K562 (cell line): ENCODE measurements around the gene PPM1G. TPM values are rescaled to one million over a fixed set of nuclear protein-coding genes. Genes with fewer than 3 reads are reported as not detected.

ENCODE experiments used
- BDP1 ChIP-seq: IDR thresholded peaks from 3 replicates; pipeline ENCODE4 v1.6.1; 2011; ENCODE audit not compliant: insufficient read length, insufficient read depth
- BRD4 ChIP-seq: fragments of 200-600 bp; sonication (generic); IDR thresholded peaks from 2 replicates; pipeline ENCODE4 v1.6.1; 2017; ENCODE audit warnings: inconsistent platforms
- CHCHD3 ChIP-seq: fragments of 250-450 bp; sonication (Bioruptor Pico); IDR thresholded peaks from 2 replicates; pipeline ENCODE4 v2.1.2; 2022; ENCODE audit warnings: mild to moderate bottlenecking
- EGR1 ChIP-seq: fragments of 450-650 bp; conservative IDR thresholded peaks from 2 replicates; pipeline ENCODE4 v1.6.1; 2017; ENCODE audit warnings: mild to moderate bottlenecking
- NFXL1 ChIP-seq: fragments of 450-650 bp; formaldehyde crosslinking; IDR thresholded peaks from 2 replicates; pipeline ENCODE4 v1.4.0; 2021; ENCODE audit warnings: mild to moderate bottlenecking
- NR3C1 ChIP-seq: sonication (generic); formaldehyde crosslinking; IDR thresholded peaks from 2 replicates; pipeline ENCODE4 v1.8.1; 2022; ENCODE audit warnings: missing genetic modification reagents
- POLR2G ChIP-seq: fragments of 200-400 bp; formaldehyde crosslinking; IDR thresholded peaks from 2 replicates; pipeline ENCODE4 v1.6.1; 2017; ENCODE audit warnings: low read depth, mild to moderate bottlenecking, antibody characterized with exemption, low read length, moderate library complexity
- PPARD ChIP-seq: fragments of 250-450 bp; sonication (Bioruptor Pico); IDR thresholded peaks from 2 replicates; pipeline ENCODE4 v1.8.0; 2022; ENCODE audit warnings: inconsistent platforms, mild to moderate bottlenecking, moderate library complexity
- RBM17 ChIP-seq: fragments of 200-400 bp; formaldehyde crosslinking; IDR thresholded peaks from 2 replicates; pipeline ENCODE4 v1.6.1; 2017; ENCODE audit warnings: low read depth, mild to moderate bottlenecking, low read length, borderline replicate concordance
- SAFB ChIP-seq: fragments of 200-400 bp; formaldehyde crosslinking; IDR thresholded peaks from 2 replicates; pipeline ENCODE4 v1.6.1; 2017; ENCODE audit warnings: low read depth, low read length, borderline replicate concordance
- TCF7 ChIP-seq: sonication (generic); IDR thresholded peaks from 2 replicates; pipeline ENCODE4 v1.6.1; 2016; ENCODE audit warnings: antibody characterized with exemption, borderline replicate concordance
- TCFL5 ChIP-seq: fragments of 250-450 bp; sonication (Bioruptor Pico); conservative IDR thresholded peaks from 2 replicates; pipeline ENCODE4 v1.6.1; 2021; ENCODE audit warnings: mild to moderate bottlenecking, moderate library complexity, matching md5 sums
- ZFP30 ChIP-seq: fragments of 250-450 bp; sonication (Bioruptor Pico); IDR thresholded peaks from 2 replicates; pipeline ENCODE4 v1.8.0; 2022; ENCODE audit warnings: moderate library complexity, mild to moderate bottlenecking, inconsistent platforms, borderline replicate concordance
- polyA plus RNA-seq, 8 experiments: library from polyadenylated mRNA; depleted of rRNA in 4 of 8; stranded (reverse) in 5 of 8; unstranded in 3 of 8; fragments of >200 nt; fragmentation: Nextera tagmentation in 2 of 8; fragmentation: Illumina TruSeq in 1 of 8; extraction: Ambion mirVana in 2 of 8; extraction: Trizol in 1 of 8; gene quantifications; 2 replicates each; pipeline versions ENCODE4 v1.2.1 to v1.2.3, GENCODE V29; 2011 to 2014; ENCODE audit warnings: inconsistent platforms in 1 of 8, missing spikeins in 1 of 8
- total RNA-seq, 7 experiments: library from RNA; depleted of rRNA in 6 of 7; stranded (reverse); fragments of >200 nt in 6 of 7; fragmentation: Illumina TruSeq in 2 of 7; extraction: Trizol in 2 of 7; gene quantifications; 2 replicates each; pipeline versions ENCODE4 v1.2.1 to v1.2.3, GENCODE V29; 2011 to 2021; ENCODE audit warnings: low replicate concordance in 1 of 7
- TF ChIP-seq, protein P1 (sequence below): IDR thresholded peaks from 3 replicates; pipeline ENCODE4 v1.6.1; 2011; ENCODE audit warnings: borderline replicate concordance, mild to moderate bottlenecking, moderate library complexity; ENCODE audit not compliant: insufficient read length; ENCODE audit errors: extremely low read depth
- TF ChIP-seq, protein P2 (sequence below): sonication (generic); formaldehyde crosslinking; IDR thresholded peaks from 2 replicates; pipeline ENCODE4 v1.8.1; 2023; ENCODE audit warnings: mild to moderate bottlenecking, missing genetic modification reagents
- TF ChIP-seq, protein P3 (sequence below): IDR thresholded peaks from 2 replicates; pipeline ENCODE4 v1.6.1; 2011; ENCODE audit not compliant: insufficient read length; ENCODE audit errors: extremely low read depth
- TF ChIP-seq, protein P4 (sequence below): fragments of 450-650 bp; IDR thresholded peaks from 2 replicates; pipeline ENCODE4 v1.6.1; 2017; ENCODE audit warnings: mild to moderate bottlenecking, moderate library complexity
- TF ChIP-seq, protein P5 (sequence below): fragments of 250-450 bp; sonication (Bioruptor Pico); IDR thresholded peaks from 2 replicates; pipeline ENCODE4 v1.5.0; 2021; ENCODE audit warnings: mild to moderate bottlenecking, moderate library complexity

Gene PPM1G
- total and polyA plus RNA-seq, 9 of the 15 experiments (the other 6 are each of a cell fraction or from before 2014, with no cell fraction given): 61.7 to 230 (median 153) TPM

DNA sequence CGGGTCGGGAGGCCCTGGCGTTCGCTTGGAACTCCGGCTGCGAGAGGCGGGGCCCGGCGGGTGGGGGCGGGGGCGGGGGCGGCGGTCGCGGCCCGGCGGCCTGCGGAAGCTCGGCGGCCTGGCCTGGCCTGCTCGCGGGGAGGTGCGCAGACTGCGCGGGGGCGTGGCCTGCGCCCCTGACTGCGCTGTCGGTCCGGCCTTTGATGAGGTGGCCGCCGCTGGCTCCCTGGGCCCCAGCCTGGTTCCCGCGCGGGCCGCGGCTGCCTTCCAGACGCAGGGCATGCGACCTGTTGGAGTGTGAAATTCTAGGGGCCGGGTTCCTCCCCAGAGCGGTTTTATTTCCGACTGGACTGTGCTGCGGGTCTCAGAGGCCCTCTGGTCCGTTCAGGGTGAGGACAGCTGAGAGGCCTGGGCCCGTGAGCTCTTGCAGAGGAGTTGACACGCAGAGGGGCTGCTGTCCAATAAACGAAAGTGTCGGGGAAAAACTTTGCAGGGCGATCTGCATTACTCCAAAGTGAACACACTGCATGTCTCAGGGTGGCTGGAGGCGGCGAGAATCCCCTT, 19.7 kb upstream of the PPM1G start (continued):
- TF ChIP-seq, protein P1, sequence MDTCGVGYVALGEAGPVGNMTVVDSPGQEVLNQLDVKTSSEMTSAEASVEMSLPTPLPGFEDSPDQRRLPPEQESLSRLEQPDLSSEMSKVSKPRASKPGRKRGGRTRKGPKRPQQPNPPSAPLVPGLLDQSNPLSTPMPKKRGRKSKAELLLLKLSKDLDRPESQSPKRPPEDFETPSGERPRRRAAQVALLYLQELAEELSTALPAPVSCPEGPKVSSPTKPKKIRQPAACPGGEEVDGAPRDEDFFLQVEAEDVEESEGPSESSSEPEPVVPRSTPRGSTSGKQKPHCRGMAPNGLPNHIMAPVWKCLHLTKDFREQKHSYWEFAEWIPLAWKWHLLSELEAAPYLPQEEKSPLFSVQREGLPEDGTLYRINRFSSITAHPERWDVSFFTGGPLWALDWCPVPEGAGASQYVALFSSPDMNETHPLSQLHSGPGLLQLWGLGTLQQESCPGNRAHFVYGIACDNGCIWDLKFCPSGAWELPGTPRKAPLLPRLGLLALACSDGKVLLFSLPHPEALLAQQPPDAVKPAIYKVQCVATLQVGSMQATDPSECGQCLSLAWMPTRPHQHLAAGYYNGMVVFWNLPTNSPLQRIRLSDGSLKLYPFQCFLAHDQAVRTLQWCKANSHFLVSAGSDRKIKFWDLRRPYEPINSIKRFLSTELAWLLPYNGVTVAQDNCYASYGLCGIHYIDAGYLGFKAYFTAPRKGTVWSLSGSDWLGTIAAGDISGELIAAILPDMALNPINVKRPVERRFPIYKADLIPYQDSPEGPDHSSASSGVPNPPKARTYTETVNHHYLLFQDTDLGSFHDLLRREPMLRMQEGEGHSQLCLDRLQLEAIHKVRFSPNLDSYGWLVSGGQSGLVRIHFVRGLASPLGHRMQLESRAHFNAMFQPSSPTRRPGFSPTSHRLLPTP: no peak
- TF ChIP-seq BDP1 (no peak), PPARD (CRISPR knock-in tag) (no peak), TCF7 (peak; percentile 94), RBM17 (no peak), NFXL1 (CRISPR knock-in tag) (no peak), NR3C1 (CRISPR knock-in tag) (0 out of 2 replicates have a peak, but pooled peaks have one; percentile 3), ZFP30 (CRISPR knock-in tag) (no peak), POLR2G (peak; percentile 15), BRD4 (no peak), SAFB (no peak), CHCHD3 (no peak), TCFL5 (no peak), EGR1 (0 out of 2 replicates have a peak, but pooled peaks have one; percentile 5)
- TF ChIP-seq, protein P2, sequence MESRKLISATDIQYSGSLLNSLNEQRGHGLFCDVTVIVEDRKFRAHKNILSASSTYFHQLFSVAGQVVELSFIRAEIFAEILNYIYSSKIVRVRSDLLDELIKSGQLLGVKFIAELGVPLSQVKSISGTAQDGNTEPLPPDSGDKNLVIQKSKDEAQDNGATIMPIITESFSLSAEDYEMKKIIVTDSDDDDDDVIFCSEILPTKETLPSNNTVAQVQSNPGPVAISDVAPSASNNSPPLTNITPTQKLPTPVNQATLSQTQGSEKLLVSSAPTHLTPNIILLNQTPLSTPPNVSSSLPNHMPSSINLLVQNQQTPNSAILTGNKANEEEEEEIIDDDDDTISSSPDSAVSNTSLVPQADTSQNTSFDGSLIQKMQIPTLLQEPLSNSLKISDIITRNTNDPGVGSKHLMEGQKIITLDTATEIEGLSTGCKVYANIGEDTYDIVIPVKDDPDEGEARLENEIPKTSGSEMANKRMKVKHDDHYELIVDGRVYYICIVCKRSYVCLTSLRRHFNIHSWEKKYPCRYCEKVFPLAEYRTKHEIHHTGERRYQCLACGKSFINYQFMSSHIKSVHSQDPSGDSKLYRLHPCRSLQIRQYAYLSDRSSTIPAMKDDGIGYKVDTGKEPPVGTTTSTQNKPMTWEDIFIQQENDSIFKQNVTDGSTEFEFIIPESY (CRISPR knock-in tag): no peak
- TF ChIP-seq, protein P3, sequence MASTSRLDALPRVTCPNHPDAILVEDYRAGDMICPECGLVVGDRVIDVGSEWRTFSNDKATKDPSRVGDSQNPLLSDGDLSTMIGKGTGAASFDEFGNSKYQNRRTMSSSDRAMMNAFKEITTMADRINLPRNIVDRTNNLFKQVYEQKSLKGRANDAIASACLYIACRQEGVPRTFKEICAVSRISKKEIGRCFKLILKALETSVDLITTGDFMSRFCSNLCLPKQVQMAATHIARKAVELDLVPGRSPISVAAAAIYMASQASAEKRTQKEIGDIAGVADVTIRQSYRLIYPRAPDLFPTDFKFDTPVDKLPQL: no peak
- TF ChIP-seq, protein P4, sequence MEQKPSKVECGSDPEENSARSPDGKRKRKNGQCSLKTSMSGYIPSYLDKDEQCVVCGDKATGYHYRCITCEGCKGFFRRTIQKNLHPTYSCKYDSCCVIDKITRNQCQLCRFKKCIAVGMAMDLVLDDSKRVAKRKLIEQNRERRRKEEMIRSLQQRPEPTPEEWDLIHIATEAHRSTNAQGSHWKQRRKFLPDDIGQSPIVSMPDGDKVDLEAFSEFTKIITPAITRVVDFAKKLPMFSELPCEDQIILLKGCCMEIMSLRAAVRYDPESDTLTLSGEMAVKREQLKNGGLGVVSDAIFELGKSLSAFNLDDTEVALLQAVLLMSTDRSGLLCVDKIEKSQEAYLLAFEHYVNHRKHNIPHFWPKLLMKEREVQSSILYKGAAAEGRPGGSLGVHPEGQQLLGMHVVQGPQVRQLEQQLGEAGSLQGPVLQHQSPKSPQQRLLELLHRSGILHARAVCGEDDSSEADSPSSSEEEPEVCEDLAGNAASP: no peak
- TF ChIP-seq, protein P5, sequence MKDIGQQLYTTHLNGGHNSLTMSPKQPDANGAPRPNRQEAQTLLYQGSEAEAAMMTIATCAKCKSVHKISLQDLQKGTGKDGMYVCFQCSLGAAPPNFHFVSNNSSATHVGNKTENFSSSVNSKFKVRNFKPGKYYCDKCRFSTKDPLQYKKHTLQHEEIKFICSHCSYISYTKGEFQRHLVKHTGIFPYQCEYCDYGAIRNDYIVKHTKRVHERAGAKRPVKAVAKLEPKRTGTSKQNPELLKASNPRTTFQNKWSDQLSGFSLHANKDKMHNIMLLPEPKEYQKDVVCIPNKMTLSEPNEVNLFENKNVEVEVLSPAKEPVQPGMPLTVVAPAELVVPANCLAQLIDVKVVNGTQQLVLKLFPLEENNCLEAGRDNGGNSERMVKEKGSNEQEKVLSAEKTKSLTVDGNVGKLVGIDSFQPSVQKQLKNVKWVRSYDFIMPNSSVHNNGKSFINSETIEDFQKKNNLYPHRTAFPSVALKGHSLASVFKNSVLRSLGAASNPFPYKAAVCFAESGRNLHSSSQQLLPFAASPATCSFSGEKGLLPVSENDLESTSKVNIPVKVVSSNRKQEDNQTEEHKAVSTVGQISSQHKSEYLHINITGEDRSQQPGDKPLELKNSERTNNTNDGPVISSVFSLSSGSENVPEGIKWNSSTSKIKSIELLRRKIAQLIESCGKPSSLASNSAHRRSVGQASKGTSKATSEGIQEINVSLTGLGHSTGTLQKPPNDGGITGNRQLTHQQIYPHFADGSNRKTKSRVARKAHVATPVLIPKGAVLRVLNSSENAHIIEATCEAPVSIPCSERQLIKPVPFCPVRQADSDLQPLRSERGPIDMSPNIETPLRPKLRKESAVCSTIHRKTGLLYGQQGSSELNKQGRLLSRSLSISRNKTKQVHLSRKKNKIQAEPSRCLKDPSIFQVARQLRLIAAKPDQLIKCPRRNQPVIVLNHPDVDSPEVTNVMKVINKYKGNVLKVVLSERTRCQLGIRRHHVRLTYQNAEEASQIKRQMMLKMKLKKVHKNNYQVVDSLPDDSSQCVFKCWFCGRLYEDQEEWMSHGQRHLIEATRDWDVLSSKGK (CRISPR knock-in tag): no peak
